ENCODE results near the gene KYNU. TPM values are rescaled to one million over a fixed set of nuclear protein-coding genes. Genes with fewer than 3 reads are reported as not detected.

The KYNU gene
- total and polyA plus RNA-seq, 10 of the 15 experiments (the other 5 are each of a cell fraction or from before 2014, with no cell fraction given): 31.3 to 101 (median 38.3) TPM

DNA sequence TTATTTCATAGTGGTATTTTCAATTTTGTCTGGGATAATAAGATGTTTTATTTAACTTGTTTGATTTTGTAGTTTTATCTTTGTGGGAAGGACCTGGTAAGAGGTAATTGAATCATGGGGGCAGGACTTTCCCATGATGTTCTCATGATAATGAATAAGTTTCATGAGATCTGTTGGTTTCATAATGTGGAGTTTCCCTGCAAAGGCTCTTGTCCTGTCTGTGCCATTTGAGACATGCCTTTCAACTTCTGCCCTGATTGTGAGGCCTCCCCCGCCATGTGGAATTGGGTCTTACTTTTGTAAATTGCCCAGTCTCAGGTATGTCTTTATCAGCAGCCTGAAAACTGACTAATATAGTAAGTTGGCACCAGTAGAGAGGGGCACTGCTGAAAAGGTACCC, 174.0 kb downstream of the KYNU start:
- POLR2A ChIA-PET: no interaction called here
- RAD21 ChIA-PET (ENCODE audit: unreplicated experiment): no interaction called here
- DNase-seq (ENCODE audit: low read depth, low spot score) (no peak), FAIRE-seq (no peak), ATAC-seq (peak; percentile 38)
- H3K79me2 ChIP-seq (ENCODE audit: control insufficient read depth, insufficient read depth, low read length): no peaks in the 10 kb centered on the region
- no peak overlapping the region for H3K4me3 ChIP-seq
- no peak overlapping the region for H3K27ac ChIP-seq (ENCODE audit: control insufficient read depth, insufficient read depth)
- CTCF ChIA-PET: interaction anchor here (1.3 kb wide), 1 partner anchor 208 kb away, joined by 3 read pairs; no protein-coding TSS in a partner anchor
- H3K36me3 ChIP-seq (ENCODE audit: control insufficient read depth in 2 of 2, insufficient read depth in 2 of 2, low read length in 1 of 2): no peaks in the 10 kb centered on the region
- no peaks in the 10 kb centered on the region; the same call in 2 of the 3 replicates for H3K9me3 ChIP-seq (replicated peaks; ENCODE audit: control insufficient read depth, insufficient read depth, low read length)
- H3K4me2 ChIP-seq (ENCODE audit: control insufficient read depth, insufficient read depth): no peak overlapping the region
- no TSS peak for BruUV-seq (replicated peaks)
- H3K9ac ChIP-seq (ENCODE audit: control insufficient read depth, insufficient read depth, low read length): no peak overlapping the region
- no peaks in the 10 kb centered on the region for H4K20me1 ChIP-seq (ENCODE audit: control insufficient read depth, insufficient read depth)
- WGBS (ENCODE audit: insufficient coverage, insufficient replicate concordance, low lambda C conversion rate, missing lambda C conversion rate): 93% methylated on average over 1 of the region's 1 CpG
- SMC1A ChIA-PET (ENCODE audit: uncharacterized antibody, unreplicated experiment): interaction anchor here (0.7 kb wide), 1 partner anchor 57 kb away, joined by 3 read pairs; no protein-coding TSS in a partner anchor
- intact Hi-C loops (cut with micrococcal nuclease; ENCODE audit: unreplicated experiment): no loop called here
- no peak overlapping the region for H2AFZ ChIP-seq (ENCODE audit: control insufficient read depth, low read depth, low read length)
- H3K4me1 ChIP-seq (ENCODE audit: control insufficient read depth, insufficient read depth, low read length): no peaks in the 10 kb centered on the region
- in situ Hi-C loops (cut with MboI): no loop called here
- no peaks in the 10 kb centered on the region for H3K27me3 ChIP-seq (replicated peaks in 1 of 2; ENCODE audit: control insufficient read depth in 2 of 2, insufficient read depth in 2 of 2, low read length in 1 of 2)
- TF ChIP-seq FOXM1 (IDR thresholded peaks at IDR 0.05; ENCODE audit: low read depth, low read length): no peak
- TF ChIP-seq POLR2AphosphoS2 (IDR thresholded peaks at IDR 0.05; ENCODE audit: low read depth, low read length): no peak
- no peak for TF ChIP-seq MTA3 (IDR thresholded peaks at IDR 0.05; ENCODE audit: borderline replicate concordance, low read length)
- no peak for TF ChIP-seq RUNX3 (IDR thresholded peaks at IDR 0.05; ENCODE audit: low read length)
- TF ChIP-seq CBX5 (IDR thresholded peaks at IDR 0.05; ENCODE audit: low read depth): no peak
- TF ChIP-seq, protein P1, sequence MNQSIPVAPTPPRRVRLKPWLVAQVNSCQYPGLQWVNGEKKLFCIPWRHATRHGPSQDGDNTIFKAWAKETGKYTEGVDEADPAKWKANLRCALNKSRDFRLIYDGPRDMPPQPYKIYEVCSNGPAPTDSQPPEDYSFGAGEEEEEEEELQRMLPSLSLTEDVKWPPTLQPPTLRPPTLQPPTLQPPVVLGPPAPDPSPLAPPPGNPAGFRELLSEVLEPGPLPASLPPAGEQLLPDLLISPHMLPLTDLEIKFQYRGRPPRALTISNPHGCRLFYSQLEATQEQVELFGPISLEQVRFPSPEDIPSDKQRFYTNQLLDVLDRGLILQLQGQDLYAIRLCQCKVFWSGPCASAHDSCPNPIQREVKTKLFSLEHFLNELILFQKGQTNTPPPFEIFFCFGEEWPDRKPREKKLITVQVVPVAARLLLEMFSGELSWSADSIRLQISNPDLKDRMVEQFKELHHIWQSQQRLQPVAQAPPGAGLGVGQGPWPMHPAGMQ (IDR thresholded peaks at IDR 0.05; ENCODE audit: borderline replicate concordance): no peak
- TF ChIP-seq ZNF274 (IDR thresholded peaks at IDR 0.05; ENCODE audit: insufficient read depth, insufficient read length): no peak
- TF ChIP-seq, protein P2, sequence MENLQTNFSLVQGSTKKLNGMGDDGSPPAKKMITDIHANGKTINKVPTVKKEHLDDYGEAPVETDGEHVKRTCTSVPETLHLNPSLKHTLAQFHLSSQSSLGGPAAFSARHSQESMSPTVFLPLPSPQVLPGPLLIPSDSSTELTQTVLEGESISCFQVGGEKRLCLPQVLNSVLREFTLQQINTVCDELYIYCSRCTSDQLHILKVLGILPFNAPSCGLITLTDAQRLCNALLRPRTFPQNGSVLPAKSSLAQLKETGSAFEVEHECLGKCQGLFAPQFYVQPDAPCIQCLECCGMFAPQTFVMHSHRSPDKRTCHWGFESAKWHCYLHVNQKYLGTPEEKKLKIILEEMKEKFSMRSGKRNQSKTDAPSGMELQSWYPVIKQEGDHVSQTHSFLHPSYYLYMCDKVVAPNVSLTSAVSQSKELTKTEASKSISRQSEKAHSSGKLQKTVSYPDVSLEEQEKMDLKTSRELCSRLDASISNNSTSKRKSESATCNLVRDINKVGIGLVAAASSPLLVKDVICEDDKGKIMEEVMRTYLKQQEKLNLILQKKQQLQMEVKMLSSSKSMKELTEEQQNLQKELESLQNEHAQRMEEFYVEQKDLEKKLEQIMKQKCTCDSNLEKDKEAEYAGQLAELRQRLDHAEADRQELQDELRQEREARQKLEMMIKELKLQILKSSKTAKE (IDR thresholded peaks at IDR 0.05; ENCODE audit: low read depth, poor library complexity, severe bottlenecking): no peak
- TF ChIP-seq, protein P3, sequence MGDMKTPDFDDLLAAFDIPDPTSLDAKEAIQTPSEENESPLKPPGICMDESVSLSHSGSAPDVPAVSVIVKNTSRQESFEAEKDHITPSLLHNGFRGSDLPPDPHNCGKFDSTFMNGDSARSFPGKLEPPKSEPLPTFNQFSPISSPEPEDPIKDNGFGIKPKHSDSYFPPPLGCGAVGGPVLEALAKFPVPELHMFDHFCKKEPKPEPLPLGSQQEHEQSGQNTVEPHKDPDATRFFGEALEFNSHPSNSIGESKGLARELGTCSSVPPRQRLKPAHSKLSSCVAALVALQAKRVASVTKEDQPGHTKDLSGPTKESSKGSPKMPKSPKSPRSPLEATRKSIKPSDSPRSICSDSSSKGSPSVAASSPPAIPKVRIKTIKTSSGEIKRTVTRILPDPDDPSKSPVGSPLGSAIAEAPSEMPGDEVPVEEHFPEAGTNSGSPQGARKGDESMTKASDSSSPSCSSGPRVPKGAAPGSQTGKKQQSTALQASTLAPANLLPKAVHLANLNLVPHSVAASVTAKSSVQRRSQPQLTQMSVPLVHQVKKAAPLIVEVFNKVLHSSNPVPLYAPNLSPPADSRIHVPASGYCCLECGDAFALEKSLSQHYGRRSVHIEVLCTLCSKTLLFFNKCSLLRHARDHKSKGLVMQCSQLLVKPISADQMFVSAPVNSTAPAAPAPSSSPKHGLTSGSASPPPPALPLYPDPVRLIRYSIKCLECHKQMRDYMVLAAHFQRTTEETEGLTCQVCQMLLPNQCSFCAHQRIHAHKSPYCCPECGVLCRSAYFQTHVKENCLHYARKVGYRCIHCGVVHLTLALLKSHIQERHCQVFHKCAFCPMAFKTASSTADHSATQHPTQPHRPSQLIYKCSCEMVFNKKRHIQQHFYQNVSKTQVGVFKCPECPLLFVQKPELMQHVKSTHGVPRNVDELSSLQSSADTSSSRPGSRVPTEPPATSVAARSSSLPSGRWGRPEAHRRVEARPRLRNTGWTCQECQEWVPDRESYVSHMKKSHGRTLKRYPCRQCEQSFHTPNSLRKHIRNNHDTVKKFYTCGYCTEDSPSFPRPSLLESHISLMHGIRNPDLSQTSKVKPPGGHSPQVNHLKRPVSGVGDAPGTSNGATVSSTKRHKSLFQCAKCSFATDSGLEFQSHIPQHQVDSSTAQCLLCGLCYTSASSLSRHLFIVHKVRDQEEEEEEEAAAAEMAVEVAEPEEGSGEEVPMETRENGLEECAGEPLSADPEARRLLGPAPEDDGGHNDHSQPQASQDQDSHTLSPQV (IDR thresholded peaks at IDR 0.05): no peak
- TF ChIP-seq ZSCAN29 (IDR thresholded peaks at IDR 0.05): no peak
- TF ChIP-seq ATF7 (IDR thresholded peaks at IDR 0.05; ENCODE audit: low read depth): no peak
- TF ChIP-seq, protein P4, sequence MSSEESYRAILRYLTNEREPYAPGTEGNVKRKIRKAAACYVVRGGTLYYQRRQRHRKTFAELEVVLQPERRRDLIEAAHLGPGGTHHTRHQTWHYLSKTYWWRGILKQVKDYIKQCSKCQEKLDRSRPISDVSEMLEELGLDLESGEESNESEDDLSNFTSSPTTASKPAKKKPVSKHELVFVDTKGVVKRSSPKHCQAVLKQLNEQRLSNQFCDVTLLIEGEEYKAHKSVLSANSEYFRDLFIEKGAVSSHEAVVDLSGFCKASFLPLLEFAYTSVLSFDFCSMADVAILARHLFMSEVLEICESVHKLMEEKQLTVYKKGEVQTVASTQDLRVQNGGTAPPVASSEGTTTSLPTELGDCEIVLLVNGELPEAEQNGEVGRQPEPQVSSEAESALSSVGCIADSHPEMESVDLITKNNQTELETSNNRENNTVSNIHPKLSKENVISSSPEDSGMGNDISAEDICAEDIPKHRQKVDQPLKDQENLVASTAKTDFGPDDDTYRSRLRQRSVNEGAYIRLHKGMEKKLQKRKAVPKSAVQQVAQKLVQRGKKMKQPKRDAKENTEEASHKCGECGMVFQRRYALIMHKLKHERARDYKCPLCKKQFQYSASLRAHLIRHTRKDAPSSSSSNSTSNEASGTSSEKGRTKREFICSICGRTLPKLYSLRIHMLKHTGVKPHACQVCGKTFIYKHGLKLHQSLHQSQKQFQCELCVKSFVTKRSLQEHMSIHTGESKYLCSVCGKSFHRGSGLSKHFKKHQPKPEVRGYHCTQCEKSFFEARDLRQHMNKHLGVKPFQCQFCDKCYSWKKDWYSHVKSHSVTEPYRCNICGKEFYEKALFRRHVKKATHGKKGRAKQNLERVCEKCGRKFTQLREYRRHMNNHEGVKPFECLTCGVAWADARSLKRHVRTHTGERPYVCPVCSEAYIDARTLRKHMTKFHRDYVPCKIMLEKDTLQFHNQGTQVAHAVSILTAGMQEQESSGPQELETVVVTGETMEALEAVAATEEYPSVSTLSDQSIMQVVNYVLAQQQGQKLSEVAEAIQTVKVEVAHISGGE (CRISPR knock-in tag; IDR thresholded peaks at IDR 0.05): no peak
- no peak for TF ChIP-seq BHLHE40 (IDR thresholded peaks at IDR 0.05; ENCODE audit: borderline replicate concordance in 1 of 2, low read depth in 2 of 2, low read length in 1 of 2)
- TF ChIP-seq POLR2AphosphoS5 (IDR thresholded peaks at IDR 0.05; ENCODE audit: low read length): no peak
